HEK293T (cell line): ENCODE measurements around the gene FAM47E.

Source experiments
- CTBP1 ChIP-seq: fragments of 450-650 bp; IDR thresholded peaks from 2 replicates; pipeline ENCODE4 v1.6.1; 2016; ENCODE audit warnings: borderline replicate concordance
- FOXK2 ChIP-seq: fragments of 450-650 bp; IDR thresholded peaks from 2 replicates; pipeline ENCODE4 v1.6.1; 2016; ENCODE audit warnings: mild to moderate bottlenecking
- FOXM1 ChIP-seq: fragments of 450-650 bp; IDR thresholded peaks from 2 replicates; pipeline ENCODE4 v1.6.1; 2017; ENCODE audit warnings: mild to moderate bottlenecking, borderline replicate concordance
- SUZ12 ChIP-seq: fragments of 450-650 bp; IDR thresholded peaks from 2 replicates; pipeline ENCODE4 v1.6.1; 2016; ENCODE audit warnings: mild to moderate bottlenecking

DNA sequence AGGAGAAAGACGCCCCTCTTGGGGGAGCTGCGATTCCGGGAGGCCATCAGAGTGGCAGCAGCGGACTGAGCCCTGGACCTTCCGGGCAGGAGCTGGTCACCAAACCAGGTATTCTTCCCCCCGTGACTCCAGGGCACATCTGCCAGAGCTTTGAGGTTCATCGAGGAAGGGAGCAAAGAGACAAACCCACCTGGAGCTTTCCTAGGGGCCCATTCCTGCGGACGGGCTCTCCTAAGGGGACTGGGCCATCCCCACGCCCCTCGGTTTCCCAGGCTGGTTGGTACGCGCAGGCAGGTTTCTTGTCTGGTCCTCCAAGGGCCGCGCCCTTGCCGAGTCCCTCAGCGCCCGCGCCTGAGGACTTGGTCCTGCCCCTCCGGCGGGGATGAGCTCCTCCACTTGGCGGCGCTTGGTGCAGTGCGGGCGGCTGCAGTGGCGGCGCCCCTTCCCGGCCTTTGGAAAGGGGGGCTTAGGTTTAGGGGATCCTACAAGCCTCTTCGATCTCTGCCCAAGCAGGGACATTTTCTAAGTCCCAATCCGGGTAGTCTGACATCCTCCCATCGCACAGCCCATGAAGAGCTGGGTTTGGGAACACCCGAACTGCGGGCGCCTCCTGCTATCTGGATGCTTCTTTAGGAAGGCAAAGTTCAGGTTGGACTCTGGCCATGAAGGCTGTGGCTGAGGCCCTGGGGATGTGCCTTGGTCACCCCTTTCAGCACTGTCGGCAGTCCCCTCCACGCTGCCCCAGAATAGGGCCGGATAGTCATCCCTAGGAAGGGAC, 55.5 kb downstream of the FAM47E start:
- TF ChIP-seq FOXM1 (no peak), SUZ12 (no peak), FOXK2 (no peak), CTBP1 (no peak)
